Measurements from ENCODE around the gene GMPR2. TPM values are rescaled to one million over a fixed set of nuclear protein-coding genes. Genes with fewer than 3 reads are reported as not detected.

GMPR2 gene
- total and polyA plus RNA-seq, 2 of the 13 experiments (the other 11 are each of a cell fraction or from before 2014, with no cell fraction given) = 210 to 273 TPM

DNA sequence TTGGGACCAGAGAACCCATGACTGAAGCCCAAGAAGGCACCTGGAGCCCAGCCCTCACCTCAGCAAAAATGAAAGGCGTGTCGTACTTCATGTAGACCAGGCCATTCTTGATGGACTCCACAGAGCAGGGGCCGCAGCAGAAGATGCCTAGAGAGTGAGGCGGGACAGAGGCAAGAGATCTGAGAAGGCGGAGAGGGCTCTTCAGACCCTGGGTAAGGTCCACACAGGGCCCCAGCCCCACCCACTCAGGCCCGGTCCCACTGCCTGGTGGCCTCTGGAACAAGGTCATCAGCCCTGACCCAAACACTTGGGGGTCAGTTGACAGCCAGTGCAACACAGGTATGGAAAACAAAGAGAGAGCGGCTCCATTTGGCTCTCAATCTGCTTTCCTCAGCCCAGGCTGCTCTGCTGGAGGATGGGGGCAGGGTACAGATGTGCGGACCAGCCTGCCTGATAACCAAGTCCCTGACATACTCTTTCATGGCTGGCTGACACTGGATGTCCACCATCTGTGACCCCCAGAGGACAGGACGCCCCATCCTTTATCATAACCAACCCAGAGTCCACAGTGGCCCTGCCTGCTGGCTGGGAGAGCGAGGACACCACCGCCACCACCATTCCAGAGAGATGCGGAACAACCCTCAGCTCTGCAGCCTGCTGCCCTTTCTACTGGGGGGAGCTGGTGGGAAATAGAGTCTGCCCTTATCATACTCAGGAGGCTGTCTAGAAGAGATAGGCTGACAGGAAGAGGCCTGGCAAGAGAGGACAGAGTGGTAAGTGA, 23.4 kb downstream of the GMPR2 start (continued):
- TF ChIP-seq, protein P1, sequence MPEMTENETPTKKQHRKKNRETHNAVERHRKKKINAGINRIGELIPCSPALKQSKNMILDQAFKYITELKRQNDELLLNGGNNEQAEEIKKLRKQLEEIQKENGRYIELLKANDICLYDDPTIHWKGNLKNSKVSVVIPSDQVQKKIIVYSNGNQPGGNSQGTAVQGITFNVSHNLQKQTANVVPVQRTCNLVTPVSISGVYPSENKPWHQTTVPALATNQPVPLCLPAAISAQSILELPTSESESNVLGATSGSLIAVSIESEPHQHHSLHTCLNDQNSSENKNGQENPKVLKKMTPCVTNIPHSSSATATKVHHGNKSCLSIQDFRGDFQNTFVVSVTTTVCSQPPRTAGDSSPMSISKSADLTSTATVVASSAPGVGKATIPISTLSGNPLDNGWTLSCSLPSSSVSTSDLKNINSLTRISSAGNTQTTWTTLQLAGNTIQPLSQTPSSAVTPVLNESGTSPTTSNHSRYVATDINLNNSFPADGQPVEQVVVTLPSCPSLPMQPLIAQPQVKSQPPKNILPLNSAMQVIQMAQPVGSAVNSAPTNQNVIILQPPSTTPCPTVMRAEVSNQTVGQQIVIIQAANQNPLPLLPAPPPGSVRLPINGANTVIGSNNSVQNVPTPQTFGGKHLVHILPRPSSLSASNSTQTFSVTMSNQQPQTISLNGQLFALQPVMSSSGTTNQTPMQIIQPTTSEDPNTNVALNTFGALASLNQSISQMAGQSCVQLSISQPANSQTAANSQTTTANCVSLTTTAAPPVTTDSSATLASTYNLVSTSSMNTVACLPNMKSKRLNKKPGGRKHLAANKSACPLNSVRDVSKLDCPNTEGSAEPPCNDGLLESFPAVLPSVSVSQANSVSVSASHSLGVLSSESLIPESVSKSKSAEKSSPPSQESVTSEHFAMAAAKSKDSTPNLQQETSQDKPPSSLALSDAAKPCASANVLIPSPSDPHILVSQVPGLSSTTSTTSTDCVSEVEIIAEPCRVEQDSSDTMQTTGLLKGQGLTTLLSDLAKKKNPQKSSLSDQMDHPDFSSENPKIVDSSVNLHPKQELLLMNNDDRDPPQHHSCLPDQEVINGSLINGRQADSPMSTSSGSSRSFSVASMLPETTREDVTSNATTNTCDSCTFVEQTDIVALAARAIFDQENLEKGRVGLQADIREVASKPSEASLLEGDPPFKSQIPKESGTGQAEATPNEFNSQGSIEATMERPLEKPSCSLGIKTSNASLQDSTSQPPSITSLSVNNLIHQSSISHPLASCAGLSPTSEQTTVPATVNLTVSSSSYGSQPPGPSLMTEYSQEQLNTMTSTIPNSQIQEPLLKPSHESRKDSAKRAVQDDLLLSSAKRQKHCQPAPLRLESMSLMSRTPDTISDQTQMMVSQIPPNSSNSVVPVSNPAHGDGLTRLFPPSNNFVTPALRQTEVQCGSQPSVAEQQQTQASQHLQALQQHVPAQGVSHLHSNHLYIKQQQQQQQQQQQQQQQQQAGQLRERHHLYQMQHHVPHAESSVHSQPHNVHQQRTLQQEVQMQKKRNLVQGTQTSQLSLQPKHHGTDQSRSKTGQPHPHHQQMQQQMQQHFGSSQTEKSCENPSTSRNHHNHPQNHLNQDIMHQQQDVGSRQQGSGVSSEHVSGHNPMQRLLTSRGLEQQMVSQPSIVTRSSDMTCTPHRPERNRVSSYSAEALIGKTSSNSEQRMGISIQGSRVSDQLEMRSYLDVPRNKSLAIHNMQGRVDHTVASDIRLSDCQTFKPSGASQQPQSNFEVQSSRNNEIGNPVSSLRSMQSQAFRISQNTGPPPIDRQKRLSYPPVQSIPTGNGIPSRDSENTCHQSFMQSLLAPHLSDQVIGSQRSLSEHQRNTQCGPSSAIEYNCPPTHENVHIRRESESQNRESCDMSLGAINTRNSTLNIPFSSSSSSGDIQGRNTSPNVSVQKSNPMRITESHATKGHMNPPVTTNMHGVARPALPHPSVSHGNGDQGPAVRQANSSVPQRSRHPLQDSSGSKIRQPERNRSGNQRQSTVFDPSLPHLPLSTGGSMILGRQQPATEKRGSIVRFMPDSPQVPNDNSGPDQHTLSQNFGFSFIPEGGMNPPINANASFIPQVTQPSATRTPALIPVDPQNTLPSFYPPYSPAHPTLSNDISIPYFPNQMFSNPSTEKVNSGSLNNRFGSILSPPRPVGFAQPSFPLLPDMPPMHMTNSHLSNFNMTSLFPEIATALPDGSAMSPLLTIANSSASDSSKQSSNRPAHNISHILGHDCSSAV (CRISPR knock-in tag; IDR thresholded peaks at IDR 0.05; ENCODE audit: borderline replicate concordance) = no peak
- TF ChIP-seq ZNF644 (CRISPR knock-in tag; IDR thresholded peaks at IDR 0.05; ENCODE audit: low read depth) = no peak
- no peak for TF ChIP-seq PCBP2 (optimal IDR thresholded peaks at IDR 0.05; ENCODE audit: low read depth, low read length, poor library complexity, severe bottlenecking)
- TF ChIP-seq, protein P2, sequence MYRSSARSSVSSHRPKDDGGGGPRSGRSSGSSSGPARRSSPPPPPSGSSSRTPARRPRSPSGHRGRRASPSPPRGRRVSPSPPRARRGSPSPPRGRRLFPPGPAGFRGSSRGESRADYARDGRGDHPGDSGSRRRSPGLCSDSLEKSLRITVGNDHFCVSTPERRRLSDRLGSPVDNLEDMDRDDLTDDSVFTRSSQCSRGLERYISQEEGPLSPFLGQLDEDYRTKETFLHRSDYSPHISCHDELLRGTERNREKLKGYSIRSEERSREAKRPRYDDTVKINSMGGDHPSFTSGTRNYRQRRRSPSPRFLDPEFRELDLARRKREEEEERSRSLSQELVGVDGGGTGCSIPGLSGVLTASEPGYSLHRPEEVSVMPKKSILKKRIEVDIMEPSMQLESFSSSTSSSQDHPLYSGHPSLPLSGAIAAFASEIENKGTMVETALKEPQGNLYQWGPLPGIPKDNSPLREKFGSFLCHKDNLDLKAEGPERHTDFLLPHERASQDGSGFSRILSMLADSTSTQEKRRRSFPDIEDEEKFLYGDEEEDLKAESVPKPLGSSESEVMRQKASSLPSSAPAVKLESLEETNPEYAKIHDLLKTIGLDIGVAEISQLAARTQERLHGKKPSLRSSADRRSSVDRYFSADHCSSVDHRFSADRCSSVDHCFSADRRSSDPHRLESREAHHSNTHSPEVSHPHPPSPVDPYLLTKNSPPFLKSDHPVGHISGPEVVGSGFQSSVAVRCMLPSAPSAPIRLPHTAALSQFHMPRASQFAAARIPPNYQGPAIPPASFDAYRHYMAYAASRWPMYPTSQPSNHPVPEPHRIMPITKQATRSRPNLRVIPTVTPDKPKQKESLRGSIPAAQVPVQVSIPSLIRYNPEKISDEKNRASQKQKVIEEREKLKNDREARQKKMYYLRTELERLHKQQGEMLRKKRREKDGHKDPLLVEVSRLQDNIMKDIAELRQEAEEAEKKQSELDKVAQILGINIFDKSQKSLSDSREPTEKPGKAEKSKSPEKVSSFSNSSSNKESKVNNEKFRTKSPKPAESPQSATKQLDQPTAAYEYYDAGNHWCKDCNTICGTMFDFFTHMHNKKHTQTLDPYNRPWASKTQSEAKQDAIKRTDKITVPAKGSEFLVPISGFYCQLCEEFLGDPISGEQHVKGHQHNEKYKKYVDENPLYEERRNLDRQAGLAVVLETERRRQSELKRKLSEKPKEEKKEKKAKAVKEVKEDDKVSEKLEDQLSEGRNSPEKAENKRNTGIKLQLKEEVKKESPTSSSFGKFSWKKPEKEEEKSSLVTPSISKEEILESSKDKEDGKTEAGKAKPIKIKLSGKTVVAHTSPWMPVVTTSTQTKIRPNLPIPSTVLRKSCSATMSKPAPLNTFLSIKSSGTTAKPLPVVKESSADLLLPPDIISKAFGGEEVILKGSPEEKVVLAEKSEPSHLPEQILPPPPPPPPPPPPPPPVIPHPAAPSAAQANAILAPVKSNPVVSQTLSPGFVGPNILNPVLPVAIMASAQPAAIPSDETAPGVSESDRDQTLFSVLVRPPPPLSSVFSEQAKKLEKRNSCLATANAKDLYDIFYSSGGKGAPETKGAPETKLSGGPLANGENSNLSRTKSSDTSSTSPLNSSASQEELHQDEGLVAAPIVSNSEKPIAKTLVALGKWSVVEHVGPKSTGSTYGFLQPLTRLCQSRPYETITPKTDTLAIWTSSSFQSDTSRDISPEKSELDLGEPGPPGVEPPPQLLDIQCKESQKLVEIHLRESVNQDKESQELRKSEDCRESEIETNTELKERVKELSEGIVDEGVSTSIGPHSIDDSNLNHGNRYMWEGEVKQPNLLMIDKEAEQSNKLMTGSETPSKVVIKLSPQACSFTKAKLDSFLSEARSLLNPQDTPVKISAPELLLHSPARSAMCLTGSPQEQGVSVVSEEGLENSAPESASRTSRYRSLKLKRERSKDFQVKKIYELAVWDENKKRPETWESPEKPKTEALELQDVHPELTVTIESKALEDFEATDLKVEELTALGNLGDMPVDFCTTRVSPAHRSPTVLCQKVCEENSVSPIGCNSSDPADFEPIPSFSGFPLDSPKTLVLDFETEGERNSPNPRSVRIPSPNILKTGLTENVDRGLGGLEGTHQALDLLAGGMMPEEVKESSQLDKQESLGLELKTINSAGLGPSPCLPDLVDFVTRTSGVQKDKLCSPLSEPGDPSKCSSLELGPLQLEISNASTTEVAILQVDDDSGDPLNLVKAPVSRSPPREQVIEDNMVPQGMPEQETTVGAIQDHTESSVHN (CRISPR knock-in tag; IDR thresholded peaks at IDR 0.05) = peak; percentile 91
- TF ChIP-seq, protein P3, sequence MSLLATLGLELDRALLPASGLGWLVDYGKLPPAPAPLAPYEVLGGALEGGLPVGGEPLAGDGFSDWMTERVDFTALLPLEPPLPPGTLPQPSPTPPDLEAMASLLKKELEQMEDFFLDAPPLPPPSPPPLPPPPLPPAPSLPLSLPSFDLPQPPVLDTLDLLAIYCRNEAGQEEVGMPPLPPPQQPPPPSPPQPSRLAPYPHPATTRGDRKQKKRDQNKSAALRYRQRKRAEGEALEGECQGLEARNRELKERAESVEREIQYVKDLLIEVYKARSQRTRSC (CRISPR knock-in tag; IDR thresholded peaks at IDR 0.05; ENCODE audit: low read depth) = no peak
- TF ChIP-seq ZNF34 (CRISPR knock-in tag; IDR thresholded peaks at IDR 0.05; ENCODE audit: borderline replicate concordance) = no peak
- TF ChIP-seq SNAI1 (CRISPR knock-in tag; IDR thresholded peaks at IDR 0.05; ENCODE audit: borderline replicate concordance) = no peak
- TF ChIP-seq, protein P4, sequence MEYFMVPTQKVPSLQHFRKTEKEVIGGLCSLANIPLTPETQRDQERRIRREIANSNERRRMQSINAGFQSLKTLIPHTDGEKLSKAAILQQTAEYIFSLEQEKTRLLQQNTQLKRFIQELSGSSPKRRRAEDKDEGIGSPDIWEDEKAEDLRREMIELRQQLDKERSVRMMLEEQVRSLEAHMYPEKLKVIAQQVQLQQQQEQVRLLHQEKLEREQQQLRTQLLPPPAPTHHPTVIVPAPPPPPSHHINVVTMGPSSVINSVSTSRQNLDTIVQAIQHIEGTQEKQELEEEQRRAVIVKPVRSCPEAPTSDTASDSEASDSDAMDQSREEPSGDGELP (IDR thresholded peaks at IDR 0.05; ENCODE audit: borderline replicate concordance, low read depth) = no peak
